H1 (cell line): ENCODE data around the gene PLXND1. TPM values are rescaled to one million over a fixed set of nuclear protein-coding genes. Genes with fewer than 3 reads are reported as not detected.

Source experiments
- BACH1 ChIP-seq: IDR thresholded peaks from 2 replicates; pipeline ENCODE4 v1.6.1; 2012; ENCODE audit warnings: low read length, improper control_type of control experiment
- CHD2 ChIP-seq: IDR thresholded peaks from 2 replicates; pipeline ENCODE4 v1.6.1; 2012; ENCODE audit warnings: low read length, improper control_type of control experiment
- JUND ChIP-seq: IDR thresholded peaks from 2 replicates; pipeline ENCODE4 v1.6.1; 2011; ENCODE audit warnings: mild to moderate bottlenecking, improper control_type of control experiment, low read length
- RNF2 ChIP-seq: fragments of 200-900, 300-1000 bp; sonication (generic); IDR thresholded peaks from 2 replicates; pipeline ENCODE4 v1.7.1; 2016; ENCODE audit warnings: borderline replicate concordance, low read depth, mild to moderate bottlenecking, antibody characterized with exemption, low read length; ENCODE audit not compliant: poor library complexity, severe bottlenecking; ENCODE audit errors: missing control alignments
- SUZ12 ChIP-seq: fragments of 200-600 bp; sonication (generic); IDR thresholded peaks from 2 replicates; pipeline ENCODE4 v1.6.1; 2012; ENCODE audit warnings: mild to moderate bottlenecking, inconsistent platforms, low read length, moderate library complexity, mixed read lengths
- TAF7 ChIP-seq: optimal IDR thresholded peaks from 2 replicates; pipeline ENCODE3; 2011; ENCODE audit warnings: low read depth, mild to moderate bottlenecking, inconsistent platforms, low read length, moderate library complexity, borderline replicate concordance
- TBP ChIP-seq: IDR thresholded peaks from 2 replicates; pipeline ENCODE4 v1.6.1; 2011; ENCODE audit warnings: low read depth, low read length, improper control_type of control experiment
- polyA plus RNA-seq, 7 experiments: library from polyadenylated mRNA; depleted of rRNA in 3 of 7; stranded (reverse) in 5 of 7; unstranded in 2 of 7; fragments of >200 nt in 5 of 7; fragments of 200-250 nt in 2 of 7; gene quantifications; 1 replicate in 5 of 7; 2 replicates in 1 of 7; 4 replicates in 1 of 7; pipeline versions ENCODE4 v1.2.1 to v1.2.3, GENCODE V29; 2011 to 2013; ENCODE audit warnings: missing spikeins in 2 of 7, mixed read lengths in 2 of 7
- total RNA-seq: library from RNA; stranded (reverse); fragmentation: NEBNext Ultra II Directional; extraction: Animal tissue kit (Norgen Biotek cat#: 25700); gene quantifications from 2 replicates; pipeline ENCODE4 v1.2.1, GENCODE V29; 2021

PLXND1 gene
- total and polyA plus RNA-seq, 2 of the 8 experiments (the other 6 are each of a cell fraction or from before 2014, with no cell fraction given), result 17.7 to 66.4 TPM

GRCh38 chr3:129513705-129514104 is 92.8 kb downstream of the PLXND1 start (continued):
- TF ChIP-seq RNF2 (no peak), CHD2 (no peak), SUZ12 (no peak), JUND (no peak), TAF7 (no peak), TBP (no peak), BACH1 (no peak)
